BE2C (cell line): ENCODE data around the gene OTOS.

Experiments
- DNase-seq: peaks from one replicate; pipeline ENCODE4 v3.0.0-alpha.2; 2020
- H3K27me3 ChIP-seq: fragments of 250-450 bp; sonication (Bioruptor Pico); 2 replicates; pipeline ENCODE4 v1.5.1; 2020; ENCODE audit warnings: mild to moderate bottlenecking
- H3K36me3 ChIP-seq: fragments of 250-450 bp; sonication (Bioruptor Pico); 2 replicates; pipeline ENCODE4 v1.5.1; 2020; ENCODE audit warnings: mild to moderate bottlenecking
- H3K4me1 ChIP-seq: fragments of 250-450 bp; sonication (Bioruptor Pico); 2 replicates; pipeline ENCODE4 v1.5.1; 2020
- H3K4me3 ChIP-seq: 2 replicates; pipeline ENCODE4 v1.5.1; 2011; ENCODE audit warnings: low read depth, low read length
- H3K9me3 ChIP-seq: fragments of 250-450 bp; sonication (Bioruptor Pico); 2 replicates; pipeline ENCODE4 v1.5.1; 2020
- TF ChIP-seq, protein P1 (sequence below): IDR thresholded peaks from 2 replicates; pipeline ENCODE4 v1.5.1; 2012; ENCODE audit warnings: mild to moderate bottlenecking, low read depth, low read length

OTOS gene

DNA sequence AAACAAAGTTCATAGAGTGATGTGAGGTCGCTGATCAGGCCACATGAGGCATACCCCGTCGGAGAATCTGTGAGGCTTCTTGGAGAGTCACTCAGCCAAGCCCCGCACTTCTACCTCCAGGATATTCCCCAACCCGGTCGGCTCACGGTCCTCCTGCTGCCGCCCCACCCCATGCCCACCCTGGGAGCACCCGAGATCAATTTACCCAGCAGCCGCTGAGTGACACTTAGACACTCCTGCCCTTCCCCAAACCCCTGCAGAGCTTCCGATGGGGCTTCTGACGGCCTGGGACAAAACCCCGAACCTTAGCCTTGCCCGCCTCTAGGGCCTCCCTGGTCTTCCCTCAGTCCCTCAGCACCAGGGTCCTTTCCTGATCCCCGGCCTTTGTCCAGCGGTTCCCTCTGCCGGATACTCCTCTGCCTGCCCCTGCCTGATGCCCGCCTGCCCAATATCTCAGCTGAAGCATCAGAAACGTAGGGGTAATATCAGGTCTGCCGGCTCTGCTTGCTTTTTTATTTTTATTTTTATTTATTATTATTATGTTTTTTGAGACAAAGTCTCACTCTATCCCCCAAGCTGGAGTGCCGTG is 18.9 kb upstream of the OTOS start:
- peak; percentile 6 for DNase-seq
- Histone ChIP-seq H3K27me3 (no peaks in the 10 kb centered on the region), H3K4me3 (no peak overlapping the region), H3K4me1 (no peaks in the 10 kb centered on the region), H3K9me3 (no peaks in the 10 kb centered on the region), H3K36me3 (no peaks in the 10 kb centered on the region)
- TF ChIP-seq, protein P1, sequence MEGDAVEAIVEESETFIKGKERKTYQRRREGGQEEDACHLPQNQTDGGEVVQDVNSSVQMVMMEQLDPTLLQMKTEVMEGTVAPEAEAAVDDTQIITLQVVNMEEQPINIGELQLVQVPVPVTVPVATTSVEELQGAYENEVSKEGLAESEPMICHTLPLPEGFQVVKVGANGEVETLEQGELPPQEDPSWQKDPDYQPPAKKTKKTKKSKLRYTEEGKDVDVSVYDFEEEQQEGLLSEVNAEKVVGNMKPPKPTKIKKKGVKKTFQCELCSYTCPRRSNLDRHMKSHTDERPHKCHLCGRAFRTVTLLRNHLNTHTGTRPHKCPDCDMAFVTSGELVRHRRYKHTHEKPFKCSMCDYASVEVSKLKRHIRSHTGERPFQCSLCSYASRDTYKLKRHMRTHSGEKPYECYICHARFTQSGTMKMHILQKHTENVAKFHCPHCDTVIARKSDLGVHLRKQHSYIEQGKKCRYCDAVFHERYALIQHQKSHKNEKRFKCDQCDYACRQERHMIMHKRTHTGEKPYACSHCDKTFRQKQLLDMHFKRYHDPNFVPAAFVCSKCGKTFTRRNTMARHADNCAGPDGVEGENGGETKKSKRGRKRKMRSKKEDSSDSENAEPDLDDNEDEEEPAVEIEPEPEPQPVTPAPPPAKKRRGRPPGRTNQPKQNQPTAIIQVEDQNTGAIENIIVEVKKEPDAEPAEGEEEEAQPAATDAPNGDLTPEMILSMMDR, result no peak

- Histone ChIP-seq H3K9me3 (no peaks in the 10 kb centered on the region), H3K27me3 (no peaks in the 10 kb centered on the region), H3K36me3 (no peaks in the 10 kb centered on the region), H3K4me3 (no peak overlapping the region), H3K4me1 (no peaks in the 10 kb centered on the region)
- no peak for DNase-seq
- TF ChIP-seq, protein P1, result no peak
Measured at GRCh38 chr2:240157147-240157470, 16.7 kb upstream of the OTOS start.

- H3K27me3 ChIP-seq, result no peaks in the 10 kb centered on the region
- no peaks in the 10 kb centered on the region for H3K4me1 ChIP-seq
- H3K4me3 ChIP-seq, result no peak overlapping the region
- DNase-seq, result no peak
- H3K9me3 ChIP-seq, result no peaks in the 10 kb centered on the region
- TF ChIP-seq, protein P1, result no peak
- no peaks in the 10 kb centered on the region for H3K36me3 ChIP-seq
Measured at GRCh38 chr2:240156435-240157146, 16.1 kb upstream of the OTOS start.

DNA sequence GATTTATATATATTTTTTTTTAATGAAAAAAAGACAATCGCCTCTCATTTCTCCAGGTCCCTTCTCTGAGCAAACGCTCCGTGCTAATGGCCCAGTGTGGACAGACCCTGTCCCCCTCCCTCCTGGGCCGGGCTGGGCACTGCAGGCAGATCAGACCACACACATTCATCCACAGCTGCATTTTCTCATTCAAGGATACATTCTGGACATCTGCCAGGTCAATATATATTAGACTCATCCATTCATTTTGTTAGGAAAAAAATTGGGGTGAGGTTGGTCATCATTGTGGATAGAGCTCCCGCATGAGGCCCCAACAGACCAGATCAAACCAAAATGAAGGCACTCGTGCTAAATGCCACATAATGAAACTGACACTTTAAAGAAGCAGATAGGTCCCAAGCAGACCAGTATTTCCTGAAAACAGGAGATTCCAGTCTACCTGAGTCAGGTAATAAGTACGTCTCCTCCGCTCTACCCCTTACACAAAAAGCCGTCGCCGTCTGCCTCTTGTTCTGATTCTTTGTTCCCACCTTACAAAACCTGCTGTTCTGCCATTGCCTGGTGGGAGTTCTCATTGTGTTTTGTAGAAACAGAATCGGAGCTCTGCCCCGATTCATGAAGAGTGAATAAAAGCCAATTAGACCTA is 15.4 kb upstream of the OTOS start:
- H3K27me3 ChIP-seq, result no peaks in the 10 kb centered on the region
- H3K4me3 ChIP-seq, result no peak overlapping the region
- DNase-seq, result no peak
- no peaks in the 10 kb centered on the region for H3K4me1 ChIP-seq
- H3K36me3 ChIP-seq, result no peaks in the 10 kb centered on the region
- H3K9me3 ChIP-seq, result no peaks in the 10 kb centered on the region
- TF ChIP-seq, protein P1, result no peak

DNA sequence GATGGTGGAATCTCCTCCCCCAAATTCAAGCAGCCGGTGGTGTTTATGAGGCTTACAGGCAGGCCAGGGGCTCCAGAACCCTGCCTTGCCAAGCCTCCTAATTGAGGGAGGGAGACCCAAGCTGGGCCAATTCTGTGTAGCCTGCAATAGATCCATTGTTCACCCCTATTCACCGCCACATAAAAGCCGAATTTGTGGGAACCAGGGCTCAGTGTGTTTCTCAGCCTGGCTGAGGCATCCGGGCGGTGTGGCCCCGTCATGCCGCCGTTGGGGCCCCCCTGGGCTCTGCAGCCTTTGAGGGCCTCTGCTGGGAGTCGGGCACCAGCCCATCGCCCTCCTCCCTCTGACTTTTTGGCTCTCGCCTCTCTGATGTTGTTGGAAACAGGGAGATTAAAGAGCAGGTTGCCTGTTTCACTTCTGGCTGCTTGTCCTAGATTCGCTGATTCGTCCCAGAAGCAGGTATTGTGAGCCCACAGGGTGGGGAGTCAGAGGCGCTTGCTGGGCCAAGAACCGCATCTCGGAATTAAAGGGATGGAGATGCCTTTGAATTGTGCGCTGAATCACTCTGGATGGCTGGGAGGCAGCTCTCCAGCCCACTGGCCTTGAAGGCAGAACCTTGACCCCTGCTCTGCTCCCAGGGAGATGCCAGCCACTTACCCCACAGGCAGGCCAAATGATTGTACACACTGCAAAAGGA is 14.7 kb upstream of the OTOS start:
- no peaks in the 10 kb centered on the region for H3K36me3 ChIP-seq
- DNase-seq, result no peak
- no peaks in the 10 kb centered on the region for H3K9me3 ChIP-seq
- no peaks in the 10 kb centered on the region for H3K4me1 ChIP-seq
- no peaks in the 10 kb centered on the region for H3K27me3 ChIP-seq
- H3K4me3 ChIP-seq, result no peak overlapping the region
- TF ChIP-seq, protein P1, result no peak
